GM12878 (cell line): Measurements from ENCODE around the gene WWOX.

Experiments
- RB1 ChIP-seq: fragments of 450-650 bp; formaldehyde crosslinking; IDR thresholded peaks from 2 replicates; pipeline ENCODE4 v1.6.1; 2017; ENCODE audit warnings: mild to moderate bottlenecking, borderline replicate concordance
- ZBTB33 ChIP-seq: fragments of 450-650 bp; IDR thresholded peaks from 2 replicates; pipeline ENCODE4 v1.6.1; 2017; ENCODE audit warnings: mild to moderate bottlenecking
- ZNF592 ChIP-seq: fragments of 450-650 bp; IDR thresholded peaks from 2 replicates; pipeline ENCODE4 v1.6.1; 2017; ENCODE audit warnings: mild to moderate bottlenecking, moderate library complexity

- TF ChIP-seq RB1 (no peak), ZBTB33 (no peak), ZNF592 (no peak)
Measured at GRCh38 chr16:78469787-78470186, 370.3 kb downstream of the WWOX start.
